GM12878 (cell line): Measurements from ENCODE around the gene MALT1. TPM values are rescaled to one million over a fixed set of nuclear protein-coding genes. Genes with fewer than 3 reads are reported as not detected.

Source experiments
- ATAC-seq: fragments of 200-7000 bp; cut with Tn5 transposase; 3 replicates; pipeline ENCODE4 v1.9.1; 2020; ENCODE audit warnings: mild to moderate bottlenecking, moderate library complexity
- BruUV-seq: library from RNA; stranded (reverse); fragments of 400-500 nt; replicated peaks from 2 replicates; lab custom pipeline; 2021; lab: Mats Ljungman, UMichigan
- CTCF ChIA-PET: fragments of 300-600 bp; sonication (Branson Sonifier 250); formaldehyde crosslinking; extraction: SDS; loops from one replicate; lab custom pipeline; 2021; ENCODE audit warnings: inconsistent platforms; lab: Yijun Ruan, JAX
- POLR2A ChIA-PET: fragments of 350-600 bp; formaldehyde crosslinking; extraction: SDS; loops from one replicate; lab custom pipeline; 2021; ENCODE audit warnings: inconsistent platforms; lab: Charles Lee
- RAD21 ChIA-PET: fragments of 300-600 bp; sonication (Branson Sonifier 250); formaldehyde crosslinking; loops from one replicate; lab custom pipeline; 2023; ENCODE audit warnings: antibody characterized with exemption; ENCODE audit not compliant: unreplicated experiment; lab: Charles Lee
- SMC1A ChIA-PET: fragments of 300-600 bp; sonication (Branson Sonifier 250); formaldehyde crosslinking; loops from one replicate; lab custom pipeline; 2023; ENCODE audit not compliant: unreplicated experiment, uncharacterized antibody; lab: Charles Lee
- DNase-seq: peaks from one replicate; pipeline ENCODE4 v3.0.0-alpha.2; 2011; ENCODE audit warnings: low read depth, low spot score
- FAIRE-seq: peaks from 3 replicates; lab custom pipeline; 2011; peaks lifted over from hg19 to GRCh38; lab: Jason Lieb, UNC
- H2AFZ ChIP-seq: 2 replicates; pipeline ENCODE4 v1.6.0; 2011; ENCODE audit warnings: low read depth, low read length, control low read depth; ENCODE audit not compliant: control insufficient read depth
- H3K27ac ChIP-seq: 2 replicates; pipeline ENCODE4 v1.5.1; 2011; ENCODE audit warnings: control low read depth; ENCODE audit not compliant: control insufficient read depth, insufficient read depth
- H3K27me3 ChIP-seq, 2 experiments: replicated peaks in 1 of 2; 2 replicates each; pipeline versions ENCODE4 v1.6.0 to v1.6.1; 2011; ENCODE audit warnings: low read length in 1 of 2; ENCODE audit not compliant: control insufficient read depth in 2 of 2, insufficient read depth in 2 of 2
- H3K36me3 ChIP-seq, 2 experiments: 2 replicates each; pipeline ENCODE4 v1.5.1; 2011; ENCODE audit warnings: low read length in 1 of 2; ENCODE audit not compliant: control insufficient read depth in 2 of 2, insufficient read depth in 2 of 2
- H3K4me1 ChIP-seq: 2 replicates; pipeline ENCODE4 v1.6.1; 2011; ENCODE audit warnings: mild to moderate bottlenecking, low read length, moderate library complexity, mixed read lengths; ENCODE audit not compliant: control insufficient read depth, insufficient read depth
- H3K4me2 ChIP-seq: 2 replicates; pipeline ENCODE4 v1.6.0; 2011; ENCODE audit warnings: control low read depth; ENCODE audit not compliant: control insufficient read depth, insufficient read depth
- H3K4me3 ChIP-seq: fragments of 200-600 bp; sonication (generic); 2 replicates; pipeline ENCODE4 v1.5.1; 2016
- H3K79me2 ChIP-seq: 2 replicates; pipeline ENCODE4 v1.6.0; 2011; ENCODE audit warnings: low read length; ENCODE audit not compliant: control insufficient read depth, insufficient read depth
- H3K9ac ChIP-seq: 2 replicates; pipeline ENCODE4 v1.8.0; 2011; ENCODE audit warnings: low read length, control low read depth, mixed read lengths; ENCODE audit not compliant: control insufficient read depth, insufficient read depth
- H3K9me3 ChIP-seq: replicated peaks from 3 replicates; pipeline ENCODE4 v1.5.1; 2011; ENCODE audit warnings: mild to moderate bottlenecking, low read length; ENCODE audit not compliant: control insufficient read depth, insufficient read depth
- H4K20me1 ChIP-seq: 2 replicates; pipeline ENCODE4 v1.6.0; 2011; ENCODE audit not compliant: control insufficient read depth, insufficient read depth
- ESRRA ChIP-seq: IDR thresholded peaks from 2 replicates; pipeline ENCODE4 v1.6.1; 2012; ENCODE audit warnings: mild to moderate bottlenecking, low read length, improper control_type of control experiment
- HDAC2 ChIP-seq: fragments of 200-600 bp; sonication (generic); IDR thresholded peaks from 2 replicates; pipeline ENCODE4 v1.6.1; 2017
- MTA2 ChIP-seq: fragments of 450-650 bp; IDR thresholded peaks from 2 replicates; pipeline ENCODE4 v1.6.1; 2016; ENCODE audit warnings: low read depth, mild to moderate bottlenecking, moderate library complexity
- POU2F2 ChIP-seq: IDR thresholded peaks from 3 replicates; pipeline ENCODE4 v1.6.1; 2011; ENCODE audit warnings: low read depth, mild to moderate bottlenecking, low read length, borderline replicate concordance
- RCOR1 ChIP-seq: conservative IDR thresholded peaks from 2 replicates; pipeline ENCODE4 v1.6.1; 2012; ENCODE audit warnings: low read depth, low read length, improper control_type of control experiment
- RELA ChIP-seq: fragments of 450-650 bp; IDR thresholded peaks from 2 replicates; pipeline ENCODE4 v1.8.0; 2014; ENCODE audit warnings: borderline replicate concordance; ENCODE audit not compliant: partially characterized antibody
- YY1 ChIP-seq: IDR thresholded peaks from 2 replicates; pipeline ENCODE4 v1.6.1; 2011; ENCODE audit warnings: low read depth, mild to moderate bottlenecking, low read length
- WGBS: methylation state at CpG from one replicate; pipeline ENCODE4 v1.1.6; 2016; ENCODE audit warnings: low lambda C conversion rate; ENCODE audit not compliant: insufficient replicate concordance, insufficient coverage; ENCODE audit errors: missing lambda C conversion rate; 5-methylcytosine and 5-hydroxymethylcytosine counted together
- in situ Hi-C: fragments of 300-500 bp; cut with MboI; formaldehyde crosslinking; loops from 9 replicates; pipeline ENCODE4 v1.14.3; 2018; ENCODE audit warnings: mixed read lengths
- intact Hi-C: fragments of 100-400 bp; cut with micrococcal nuclease; formaldehyde crosslinking; loops from one replicate; pipeline ENCODE4 v1.14.2; 2022; ENCODE audit not compliant: unreplicated experiment
- polyA plus RNA-seq, 11 experiments: library from polyadenylated mRNA; depleted of rRNA in 4 of 11; unstranded in 6 of 11; stranded (reverse) in 5 of 11; fragments of >200 nt; fragmentation: Nextera tagmentation in 4 of 11; fragmentation: Illumina TruSeq in 1 of 11; extraction: Ambion mirVana in 4 of 11; extraction: Trizol in 1 of 11; gene quantifications; 1 replicate in 1 of 11; 2 replicates in 10 of 11; pipeline versions ENCODE4 v1.2.1 to v1.2.3, GENCODE V29; 2011 to 2016; ENCODE audit warnings: inconsistent platforms in 2 of 11, missing spikeins in 2 of 11, low read depth in 1 of 11
- total RNA-seq, 4 experiments: library from RNA; depleted of rRNA in 3 of 4; stranded (reverse); fragments of >200 nt in 3 of 4; fragmentation: Illumina TruSeq in 1 of 4; extraction: Trizol in 1 of 4; gene quantifications; 2 replicates each; pipeline versions ENCODE4 v1.2.1 to v1.2.3, GENCODE V29; 2013 to 2021
- TF ChIP-seq, protein P1 (sequence below): fragments of 450-650 bp; IDR thresholded peaks from 2 replicates; pipeline ENCODE4 v1.6.1; 2016; ENCODE audit warnings: mild to moderate bottlenecking
- TF ChIP-seq, protein P2 (sequence below): fragments of 450-650 bp; IDR thresholded peaks from 2 replicates; pipeline ENCODE4 v1.6.1; 2017; ENCODE audit warnings: mild to moderate bottlenecking
- TF ChIP-seq, protein P3 (sequence below): fragments of 450-650 bp; formaldehyde crosslinking; IDR thresholded peaks from 2 replicates; pipeline ENCODE4 v1.5.0; 2022; ENCODE audit warnings: mild to moderate bottlenecking, missing genetic modification characterization

Gene MALT1
- total and polyA plus RNA-seq, 10 of the 15 experiments (the other 5 are each of a cell fraction or from before 2014, with no cell fraction given): 17.6 to 126 (median 45.4) TPM

DNA sequence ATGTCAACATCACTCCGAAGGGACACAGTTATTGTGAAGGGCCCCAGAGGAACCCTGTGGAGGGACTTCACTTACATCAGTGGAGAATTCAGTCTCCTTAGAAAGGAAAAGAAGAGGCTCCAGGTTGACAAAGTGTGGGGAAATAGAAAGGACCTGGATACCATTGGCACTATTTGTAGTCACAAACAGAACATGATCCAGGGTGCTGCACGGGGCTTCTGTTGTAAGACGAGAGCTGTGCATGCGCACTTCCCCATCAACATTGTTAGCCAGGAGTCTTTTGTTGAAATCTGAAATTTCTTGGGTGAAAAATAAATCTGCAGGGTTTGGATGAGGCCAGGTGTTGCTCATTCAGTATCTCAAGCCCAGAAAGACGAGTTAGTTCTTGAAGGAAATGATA lies 40.0 kb upstream of the MALT1 start:
- FAIRE-seq (no peak), DNase-seq (no peak), ATAC-seq (no peak)
- Histone ChIP-seq H3K4me2 (no peak overlapping the region), H3K4me1 (peaks cover 33% of the 10 kb centered on the region), H3K4me3 (no peak overlapping the region), H3K9me3 (peaks cover 4% of the 10 kb centered on the region; the same call in 2 of the 3 replicates), H4K20me1 (no peaks in the 10 kb centered on the region), H3K27ac (no peak overlapping the region), H3K27me3 (no peaks in the 10 kb centered on the region), H3K9ac (no peak overlapping the region), H3K36me3 (no peaks in the 10 kb centered on the region), H2AFZ (no peak overlapping the region), H3K79me2 (no peaks in the 10 kb centered on the region)
- WGBS: 88% methylated on average over 5 of the region's 5 CpGs
- ChIA-PET RAD21 (interaction anchor here (1.0 to 1.3 kb wide), 2 partner anchors 28 to 41 kb away, joined by 3 read pairs; no protein-coding TSS in a partner anchor), CTCF (interaction anchor here (2.5 kb wide), 1 partner anchor 12 kb away, joined by 8 read pairs; no protein-coding TSS in a partner anchor), SMC1A (interaction anchor here (0.9 to 1.5 kb wide), 4 partner anchors 16 to 98 kb away, joined by 3 to 4 read pairs (median 3); no protein-coding TSS in a partner anchor), POLR2A (interaction anchor here (1.2 to 1.3 kb wide), 2 partner anchors 17 kb away, joined by 3 read pairs; no protein-coding TSS in a partner anchor)
- no TSS peak for BruUV-seq
- in situ Hi-C loops: no loop called here
- TF ChIP-seq YY1: no peak
- intact Hi-C loops: no loop called here

DNA sequence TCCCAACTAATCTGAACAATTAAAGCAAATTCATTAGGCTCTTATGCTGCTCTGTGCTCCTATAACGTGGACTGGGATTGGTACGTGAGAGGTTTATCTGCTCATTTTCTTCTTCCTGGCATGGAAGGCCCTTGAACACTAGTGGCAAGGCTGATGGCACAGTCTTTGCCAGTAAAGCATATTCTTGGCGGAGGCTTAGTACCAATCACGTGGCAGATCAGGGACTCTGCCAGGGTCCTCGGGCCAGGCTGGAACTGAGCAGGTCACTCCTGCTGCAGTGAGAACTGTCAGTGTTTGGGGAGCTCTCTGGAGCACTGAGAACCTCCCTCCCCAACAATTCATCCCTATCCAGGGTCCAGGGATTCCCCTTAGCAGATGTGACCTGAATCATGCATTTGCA lies 38.7 kb upstream of the MALT1 start:
- POLR2A ChIA-PET: interaction anchor here (1.2 to 1.3 kb wide), 2 partner anchors 16 to 18 kb away, joined by 3 read pairs; no protein-coding TSS in a partner anchor
- H3K9ac ChIP-seq: no peak overlapping the region
- peaks cover 37% of the 10 kb centered on the region for H3K4me1 ChIP-seq
- RAD21 ChIA-PET: interaction anchor here (1.0 to 1.3 kb wide), 2 partner anchors 27 to 40 kb away, joined by 3 read pairs; no protein-coding TSS in a partner anchor
- ATAC-seq (no peak), DNase-seq (no peak), FAIRE-seq (no peak)
- H3K4me3 ChIP-seq: no peak overlapping the region
- 97% methylated on average over 5 of the region's 5 CpGs for WGBS
- BruUV-seq: no TSS peak
- H4K20me1 ChIP-seq: no peaks in the 10 kb centered on the region
- in situ Hi-C loops (no loop called here), intact Hi-C loops (no loop called here)
- no peak overlapping the region for H2AFZ ChIP-seq
- H3K27ac ChIP-seq: no peak overlapping the region
- peaks cover 4% of the 10 kb centered on the region; the same call in 2 of the 3 replicates for H3K9me3 ChIP-seq
- no peaks in the 10 kb centered on the region for H3K36me3 ChIP-seq
- H3K27me3 ChIP-seq: no peaks in the 10 kb centered on the region
- CTCF ChIA-PET: no interaction called here
- SMC1A ChIA-PET: interaction anchor here (0.6 to 1.6 kb wide), 5 partner anchors 17 to 99 kb away, joined by 3 to 7 read pairs (median 4); no protein-coding TSS in a partner anchor
- no peak overlapping the region for H3K4me2 ChIP-seq
- H3K79me2 ChIP-seq: no peaks in the 10 kb centered on the region
- no peak for TF ChIP-seq RCOR1
- TF ChIP-seq ESRRA: no peak
- TF ChIP-seq, protein P1, sequence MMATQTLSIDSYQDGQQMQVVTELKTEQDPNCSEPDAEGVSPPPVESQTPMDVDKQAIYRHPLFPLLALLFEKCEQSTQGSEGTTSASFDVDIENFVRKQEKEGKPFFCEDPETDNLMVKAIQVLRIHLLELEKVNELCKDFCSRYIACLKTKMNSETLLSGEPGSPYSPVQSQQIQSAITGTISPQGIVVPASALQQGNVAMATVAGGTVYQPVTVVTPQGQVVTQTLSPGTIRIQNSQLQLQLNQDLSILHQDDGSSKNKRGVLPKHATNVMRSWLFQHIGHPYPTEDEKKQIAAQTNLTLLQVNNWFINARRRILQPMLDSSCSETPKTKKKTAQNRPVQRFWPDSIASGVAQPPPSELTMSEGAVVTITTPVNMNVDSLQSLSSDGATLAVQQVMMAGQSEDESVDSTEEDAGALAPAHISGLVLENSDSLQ: no peak
- TF ChIP-seq, protein P2, sequence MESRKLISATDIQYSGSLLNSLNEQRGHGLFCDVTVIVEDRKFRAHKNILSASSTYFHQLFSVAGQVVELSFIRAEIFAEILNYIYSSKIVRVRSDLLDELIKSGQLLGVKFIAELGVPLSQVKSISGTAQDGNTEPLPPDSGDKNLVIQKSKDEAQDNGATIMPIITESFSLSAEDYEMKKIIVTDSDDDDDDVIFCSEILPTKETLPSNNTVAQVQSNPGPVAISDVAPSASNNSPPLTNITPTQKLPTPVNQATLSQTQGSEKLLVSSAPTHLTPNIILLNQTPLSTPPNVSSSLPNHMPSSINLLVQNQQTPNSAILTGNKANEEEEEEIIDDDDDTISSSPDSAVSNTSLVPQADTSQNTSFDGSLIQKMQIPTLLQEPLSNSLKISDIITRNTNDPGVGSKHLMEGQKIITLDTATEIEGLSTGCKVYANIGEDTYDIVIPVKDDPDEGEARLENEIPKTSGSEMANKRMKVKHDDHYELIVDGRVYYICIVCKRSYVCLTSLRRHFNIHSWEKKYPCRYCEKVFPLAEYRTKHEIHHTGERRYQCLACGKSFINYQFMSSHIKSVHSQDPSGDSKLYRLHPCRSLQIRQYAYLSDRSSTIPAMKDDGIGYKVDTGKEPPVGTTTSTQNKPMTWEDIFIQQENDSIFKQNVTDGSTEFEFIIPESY: no peak
- TF ChIP-seq, protein P3, sequence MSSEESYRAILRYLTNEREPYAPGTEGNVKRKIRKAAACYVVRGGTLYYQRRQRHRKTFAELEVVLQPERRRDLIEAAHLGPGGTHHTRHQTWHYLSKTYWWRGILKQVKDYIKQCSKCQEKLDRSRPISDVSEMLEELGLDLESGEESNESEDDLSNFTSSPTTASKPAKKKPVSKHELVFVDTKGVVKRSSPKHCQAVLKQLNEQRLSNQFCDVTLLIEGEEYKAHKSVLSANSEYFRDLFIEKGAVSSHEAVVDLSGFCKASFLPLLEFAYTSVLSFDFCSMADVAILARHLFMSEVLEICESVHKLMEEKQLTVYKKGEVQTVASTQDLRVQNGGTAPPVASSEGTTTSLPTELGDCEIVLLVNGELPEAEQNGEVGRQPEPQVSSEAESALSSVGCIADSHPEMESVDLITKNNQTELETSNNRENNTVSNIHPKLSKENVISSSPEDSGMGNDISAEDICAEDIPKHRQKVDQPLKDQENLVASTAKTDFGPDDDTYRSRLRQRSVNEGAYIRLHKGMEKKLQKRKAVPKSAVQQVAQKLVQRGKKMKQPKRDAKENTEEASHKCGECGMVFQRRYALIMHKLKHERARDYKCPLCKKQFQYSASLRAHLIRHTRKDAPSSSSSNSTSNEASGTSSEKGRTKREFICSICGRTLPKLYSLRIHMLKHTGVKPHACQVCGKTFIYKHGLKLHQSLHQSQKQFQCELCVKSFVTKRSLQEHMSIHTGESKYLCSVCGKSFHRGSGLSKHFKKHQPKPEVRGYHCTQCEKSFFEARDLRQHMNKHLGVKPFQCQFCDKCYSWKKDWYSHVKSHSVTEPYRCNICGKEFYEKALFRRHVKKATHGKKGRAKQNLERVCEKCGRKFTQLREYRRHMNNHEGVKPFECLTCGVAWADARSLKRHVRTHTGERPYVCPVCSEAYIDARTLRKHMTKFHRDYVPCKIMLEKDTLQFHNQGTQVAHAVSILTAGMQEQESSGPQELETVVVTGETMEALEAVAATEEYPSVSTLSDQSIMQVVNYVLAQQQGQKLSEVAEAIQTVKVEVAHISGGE (CRISPR knock-in tag): no peak
- TF ChIP-seq HDAC2: no peak
- TF ChIP-seq RELA: no peak
- TF ChIP-seq MTA2: no peak
- no peak for TF ChIP-seq POU2F2
